Measurements from ENCODE around the gene SLC7A6.

DNA sequence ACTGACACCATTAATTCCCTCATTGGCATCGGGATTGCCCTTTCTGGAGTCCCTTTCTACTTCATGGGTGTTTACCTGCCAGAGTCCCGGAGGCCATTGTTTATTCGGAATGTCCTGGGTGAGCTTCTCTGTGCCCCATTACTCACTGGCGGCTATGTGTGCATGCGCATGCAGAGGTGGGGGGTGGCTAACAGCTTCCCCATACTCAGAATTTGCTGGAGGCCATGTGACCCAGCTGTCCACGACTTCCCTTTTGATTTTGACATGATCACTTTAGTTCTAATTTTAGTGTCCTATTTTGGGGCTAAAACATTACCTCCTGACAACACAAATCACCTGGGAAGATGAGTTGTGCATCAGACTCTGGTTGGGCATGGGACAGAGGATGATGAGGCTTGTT, 32.4 kb downstream of the SLC7A6 start:
- TF ChIP-seq EZH2phosphoT487 (IDR thresholded peaks at IDR 0.05; ENCODE audit: insufficient read depth, low read depth) = no peak
- TF ChIP-seq EZH2 (IDR thresholded peaks at IDR 0.05; ENCODE audit: insufficient read depth, poor library complexity, severe bottlenecking) = no peak
